GM19351 (cell line): ENCODE data around the gene SLC30A7.
"Not testable (repeated sequence)": the region's sequence is repeated elsewhere in the genome, so short reads cannot be mapped to it uniquely, and the experiment has no call there.

ENCODE experiments used
- ATAC-seq: cut with Tn5 transposase; IDR thresholded peaks from one replicate; pipeline ENCODE4 v1.9.1; 2021; ENCODE audit warnings: mild to moderate bottlenecking, moderate library complexity; ENCODE audit not compliant: unreplicated experiment

The SLC30A7 gene, protein sequence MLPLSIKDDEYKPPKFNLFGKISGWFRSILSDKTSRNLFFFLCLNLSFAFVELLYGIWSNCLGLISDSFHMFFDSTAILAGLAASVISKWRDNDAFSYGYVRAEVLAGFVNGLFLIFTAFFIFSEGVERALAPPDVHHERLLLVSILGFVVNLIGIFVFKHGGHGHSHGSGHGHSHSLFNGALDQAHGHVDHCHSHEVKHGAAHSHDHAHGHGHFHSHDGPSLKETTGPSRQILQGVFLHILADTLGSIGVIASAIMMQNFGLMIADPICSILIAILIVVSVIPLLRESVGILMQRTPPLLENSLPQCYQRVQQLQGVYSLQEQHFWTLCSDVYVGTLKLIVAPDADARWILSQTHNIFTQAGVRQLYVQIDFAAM

DNA sequence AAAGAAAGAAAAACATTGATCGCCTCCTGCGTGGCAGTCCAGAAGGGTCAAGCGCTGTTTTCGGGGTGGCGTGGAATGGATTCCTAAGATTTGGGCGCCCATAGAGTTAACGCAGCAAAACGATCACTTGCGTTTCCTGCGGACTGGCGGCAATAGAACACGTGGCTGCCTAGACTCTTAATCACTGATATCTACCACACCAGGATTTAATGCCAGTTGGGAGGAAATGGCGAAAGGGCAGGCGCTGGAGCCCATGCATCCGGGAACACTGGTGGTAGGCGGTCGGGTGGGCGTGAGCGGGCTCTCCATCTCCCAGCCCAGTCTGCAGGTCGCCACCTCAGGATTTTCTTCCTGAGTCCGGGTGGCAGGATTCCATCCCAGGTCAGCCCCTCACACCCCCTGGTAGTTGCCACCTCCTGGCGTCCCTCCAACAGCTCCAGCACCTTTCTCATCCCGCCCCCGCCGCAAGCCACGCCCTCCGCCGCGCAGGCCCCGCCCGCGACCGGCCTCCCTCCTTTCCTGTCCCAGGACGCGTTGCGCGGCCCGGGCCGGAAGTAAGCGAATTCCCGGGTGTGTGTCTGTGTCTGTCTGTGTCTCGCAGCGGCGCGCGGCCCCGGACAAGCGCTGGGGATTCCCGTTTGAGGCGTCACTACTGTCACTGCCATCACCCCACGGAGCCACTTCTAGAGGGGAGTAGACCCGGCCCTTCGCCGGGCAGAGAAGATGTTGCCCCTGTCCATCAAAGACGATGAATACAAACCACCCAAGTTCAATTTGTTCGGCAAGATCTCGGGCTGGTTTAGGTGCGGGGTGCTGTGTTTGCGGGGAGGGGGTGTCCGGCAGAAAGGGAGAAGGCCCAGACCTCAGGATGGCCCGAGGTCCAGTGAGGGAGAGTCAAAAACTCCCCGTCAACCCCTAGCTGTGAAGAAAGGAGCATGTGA lies at the start of gene SLC30A7:
SLC30A7 (plus strand) TSS at position 551 of the 941 bp plus-strand sequence; CDS start at position 724, 173 bp downstream.
- peak; percentile 70 for ATAC-seq

DNA sequence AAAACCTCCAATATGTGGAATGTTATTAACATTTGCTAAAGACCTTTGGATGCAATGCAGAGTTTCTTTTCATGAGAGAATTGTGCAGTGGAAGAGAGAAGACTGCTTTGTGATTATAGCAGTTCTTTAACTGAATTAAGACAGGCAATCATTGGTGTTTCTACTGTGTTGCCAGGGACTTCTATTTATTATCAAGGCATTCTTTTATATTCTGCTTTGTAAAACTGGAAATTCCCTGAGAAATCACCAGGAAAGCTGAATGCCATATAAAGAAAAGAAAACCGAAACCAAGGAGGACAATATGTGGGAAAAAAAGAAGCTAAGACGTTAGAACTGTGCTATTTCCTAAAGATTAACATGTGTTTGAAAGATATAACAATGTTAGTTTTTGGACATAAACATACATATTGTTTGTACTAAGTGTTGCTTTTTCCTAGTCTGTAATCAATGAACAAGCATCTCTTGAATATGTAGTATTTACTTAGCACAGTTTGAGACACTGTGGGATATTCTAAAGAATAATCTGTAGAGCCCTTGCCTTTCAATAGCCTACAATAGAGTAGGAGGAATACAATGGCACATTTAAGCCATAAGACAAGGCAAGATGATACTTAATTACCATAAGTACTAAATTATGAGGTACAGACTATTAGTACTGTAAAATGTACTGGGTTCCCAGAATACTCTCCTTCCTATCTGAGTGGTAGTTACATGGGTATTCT lies 48.4 kb upstream of the SLC30A7 start:
- no peak for ATAC-seq

DNA sequence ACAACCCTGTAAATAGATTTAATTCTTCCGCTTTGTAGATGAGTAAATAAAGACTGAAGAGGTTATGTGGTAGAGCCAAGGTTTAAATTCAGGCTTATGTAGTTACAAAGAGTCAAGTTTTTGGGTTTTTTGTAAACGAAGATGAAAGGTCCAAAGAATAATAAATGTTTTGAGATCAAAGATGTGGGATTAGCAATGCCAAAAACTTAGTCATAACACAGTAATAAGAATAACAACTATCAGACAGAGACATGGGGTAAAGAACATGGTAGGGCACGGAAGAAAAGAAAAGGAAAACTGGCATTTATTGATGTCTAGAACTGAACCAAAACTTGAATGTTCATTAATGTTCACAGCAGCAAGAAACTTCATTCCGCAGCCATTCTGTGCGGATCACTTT lies 44.2 kb upstream of the SLC30A7 start:
- ATAC-seq: no peak

DNA sequence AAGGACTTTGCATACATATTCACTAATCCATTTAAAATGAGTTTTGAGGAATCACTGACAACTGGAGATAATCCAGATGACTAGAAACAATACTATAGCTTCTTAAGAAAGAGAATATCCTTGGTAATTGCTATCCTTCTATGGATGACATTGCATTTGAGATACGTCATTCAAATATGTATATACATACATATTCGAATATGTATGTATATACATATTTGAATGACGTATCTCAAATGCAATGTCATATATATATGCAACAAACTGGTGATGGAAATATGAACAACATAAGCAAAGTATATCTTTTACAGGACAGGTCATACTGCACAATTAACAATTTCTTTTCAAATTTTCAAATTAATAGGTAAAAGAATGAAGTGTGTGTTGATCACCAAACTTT lies 42.9 kb upstream of the SLC30A7 start:
- no peak for ATAC-seq

DNA sequence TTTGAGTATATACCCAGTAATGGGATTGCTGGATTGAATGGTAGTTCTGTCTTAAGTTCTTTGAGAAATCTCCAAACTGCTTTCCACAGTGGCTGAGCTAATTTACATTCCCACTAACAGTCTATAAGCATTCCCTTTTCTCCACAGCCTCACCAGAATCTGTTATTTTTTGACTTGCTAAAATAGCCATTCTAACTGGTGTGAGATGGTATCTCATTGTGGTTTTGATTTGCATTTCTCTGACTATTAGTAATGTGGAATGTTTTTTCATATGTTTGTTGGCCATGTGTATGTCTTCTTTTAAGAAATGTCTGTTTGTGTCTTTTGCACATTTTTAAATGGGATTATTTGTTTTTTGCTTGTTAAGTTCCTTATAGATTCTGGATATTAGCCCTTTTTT lies 40.8 kb upstream of the SLC30A7 start:
- not testable (repeated sequence) for ATAC-seq

DNA sequence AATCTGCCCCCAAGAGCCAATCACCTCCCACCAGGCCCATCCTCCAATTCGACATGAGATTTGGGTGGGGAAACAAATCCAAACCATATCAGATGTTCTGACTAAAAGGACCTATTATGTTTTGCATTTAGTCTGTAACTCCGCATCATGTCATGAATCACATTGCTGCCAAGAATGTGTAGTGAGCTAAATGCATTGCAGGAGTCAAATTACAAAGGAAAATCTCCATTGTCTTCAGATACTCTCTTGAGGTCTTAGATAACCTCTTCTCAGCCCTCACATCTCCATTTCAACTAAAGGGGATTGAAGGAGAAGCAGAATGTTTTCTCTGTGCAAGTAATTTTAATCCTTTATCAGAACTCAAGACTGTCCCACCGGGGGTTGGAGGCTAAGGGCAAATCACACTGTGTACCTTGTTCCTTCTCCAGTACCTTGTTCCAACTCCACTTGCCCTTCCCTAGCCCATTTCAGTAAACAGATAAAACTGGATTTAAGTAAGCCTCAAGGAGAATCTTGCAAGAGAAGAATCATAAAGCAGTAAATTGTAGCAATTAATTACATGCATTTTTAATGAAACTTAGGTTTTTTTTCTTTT lies 35.4 kb upstream of the SLC30A7 start:
- ATAC-seq: no peak

DNA sequence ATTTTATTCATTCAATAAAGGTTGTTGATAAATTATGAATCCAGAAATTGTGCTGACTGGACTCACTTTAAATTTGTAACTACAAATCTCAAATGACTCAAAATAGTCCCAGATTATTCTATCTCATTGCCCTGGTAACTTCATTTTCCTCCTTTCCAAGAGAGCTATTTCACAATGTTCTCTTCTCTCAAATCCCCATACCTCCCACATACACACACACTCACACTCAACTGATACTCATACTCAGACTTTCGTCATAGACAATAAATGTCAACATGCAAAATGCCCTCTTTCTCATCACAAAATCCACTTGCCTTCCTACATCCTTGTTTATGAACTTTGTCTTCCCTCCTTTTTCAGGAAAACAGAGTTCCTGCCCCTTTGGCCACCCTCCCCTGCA lies 34.5 kb upstream of the SLC30A7 start:
- ATAC-seq: no peak

DNA sequence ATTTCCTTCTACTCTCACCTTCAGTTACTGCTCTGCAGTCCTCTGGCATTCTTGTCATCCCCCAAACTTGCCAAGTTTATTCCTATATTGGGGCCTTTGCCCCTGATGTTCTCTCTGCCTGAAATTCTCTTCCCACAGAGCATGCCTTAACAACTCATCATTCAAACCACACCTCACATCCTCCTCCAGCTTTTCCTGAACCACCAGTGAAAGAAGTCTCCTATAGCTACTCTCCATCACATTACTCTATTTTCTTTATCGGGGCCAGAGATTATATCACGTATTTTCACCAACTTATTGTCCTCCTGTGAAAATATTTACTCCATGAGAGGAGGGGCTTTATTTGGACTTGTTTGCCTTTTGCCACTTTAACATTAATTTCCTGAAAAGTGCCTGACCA lies 33.3 kb upstream of the SLC30A7 start:
- no peak for ATAC-seq

DNA sequence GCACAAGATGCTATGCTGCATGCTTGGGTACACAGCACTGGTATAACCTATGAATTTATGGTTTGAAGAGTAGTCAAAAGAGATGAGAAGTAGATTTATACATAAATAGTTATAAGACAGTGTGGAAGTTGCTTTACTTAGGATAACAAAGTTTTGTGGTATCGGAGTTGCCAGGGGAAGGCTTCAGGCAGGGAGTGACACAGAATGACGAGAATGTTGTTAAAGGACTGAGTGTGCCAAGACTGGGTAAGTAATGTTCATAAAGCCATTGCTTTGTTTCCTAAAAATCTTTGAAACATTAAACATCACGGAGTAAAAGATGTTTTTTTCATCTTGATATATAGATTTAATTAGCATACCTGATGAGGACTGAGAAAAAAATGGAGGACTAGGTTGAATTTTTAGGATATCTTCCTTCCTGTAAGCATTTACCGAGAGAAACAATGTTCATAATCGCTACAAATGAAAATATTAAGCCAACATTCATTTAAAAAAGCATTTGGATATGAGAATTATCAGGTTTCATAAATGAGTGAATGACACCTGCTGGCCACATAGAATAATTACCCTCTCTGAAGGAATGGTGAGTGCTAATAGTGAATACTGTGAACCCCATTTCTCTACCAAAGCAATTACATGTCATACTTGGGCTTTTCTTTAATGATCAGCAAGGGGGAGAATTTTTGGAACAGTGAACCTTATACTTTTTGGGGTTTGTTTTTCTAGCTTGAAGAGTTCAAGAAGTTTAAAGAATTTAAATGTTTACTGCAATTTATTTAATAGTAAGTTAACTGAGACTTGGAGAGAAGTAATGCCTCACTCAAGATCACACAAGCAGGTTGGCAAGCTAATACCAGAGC lies 29.6 kb upstream of the SLC30A7 start:
- ATAC-seq: peak; percentile 74

DNA sequence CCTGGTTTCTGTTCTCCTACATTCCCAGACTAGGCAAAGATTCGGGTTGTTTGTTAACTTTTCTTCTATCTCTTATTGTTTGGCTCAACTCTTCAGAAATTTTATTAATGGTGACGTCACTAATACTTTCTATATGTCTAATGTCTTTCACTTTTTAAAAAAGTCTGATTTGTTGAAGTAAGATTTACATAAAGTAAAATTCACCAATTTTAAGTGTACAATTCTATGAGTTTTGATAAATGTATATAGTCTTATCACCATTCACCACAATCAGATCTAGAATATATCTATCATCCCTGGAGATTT lies 29.0 kb upstream of the SLC30A7 start:
- no peak for ATAC-seq

DNA sequence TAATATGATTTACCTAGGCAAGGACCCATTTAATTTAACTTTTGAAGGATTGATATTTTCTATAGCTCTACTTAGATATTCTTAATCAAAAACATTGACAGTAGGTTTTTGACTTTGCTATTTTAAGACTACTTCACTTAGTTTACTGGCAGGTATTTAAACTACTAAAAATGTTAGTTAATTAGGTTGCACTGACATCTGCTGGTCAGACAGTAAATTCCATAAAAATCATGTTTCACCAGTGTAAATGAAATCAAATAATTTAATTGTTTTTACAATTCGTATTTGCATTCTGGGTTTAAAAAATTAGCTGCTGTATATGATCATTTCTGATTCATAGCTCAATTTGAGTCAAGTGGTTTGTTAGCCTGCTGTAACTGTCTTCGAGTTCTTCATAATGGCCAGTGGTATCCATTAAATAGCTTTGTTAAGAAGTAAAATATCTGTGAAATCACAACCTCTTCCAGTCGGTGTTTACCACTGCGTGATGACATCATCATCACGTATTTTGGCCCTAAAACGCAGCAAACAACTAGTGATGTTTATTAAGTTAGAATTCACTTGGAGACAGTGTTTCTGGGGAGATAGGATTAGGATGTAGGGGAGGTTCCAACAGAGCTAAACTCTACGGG lies 27.4 kb upstream of the SLC30A7 start:
- ATAC-seq: no peak

DNA sequence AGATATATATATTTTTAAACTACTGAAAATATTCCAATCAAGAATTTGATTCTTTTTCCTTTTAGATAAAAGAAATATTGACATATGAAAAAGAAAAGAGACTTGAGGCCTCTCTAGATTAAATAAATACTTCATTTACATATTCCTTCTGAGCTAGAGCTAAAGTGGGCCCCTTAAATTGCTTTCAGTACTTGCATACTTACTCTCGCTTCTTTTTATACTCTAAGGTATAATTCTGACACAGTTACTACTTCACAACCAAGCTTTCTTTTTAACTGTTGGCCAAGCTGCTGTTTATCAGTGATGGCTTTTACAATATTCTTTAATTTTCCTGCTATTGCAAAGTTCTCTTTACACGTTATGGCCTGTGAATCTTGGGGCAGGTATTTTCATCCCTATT lies 25.9 kb upstream of the SLC30A7 start:
- ATAC-seq: peak; percentile 55

DNA sequence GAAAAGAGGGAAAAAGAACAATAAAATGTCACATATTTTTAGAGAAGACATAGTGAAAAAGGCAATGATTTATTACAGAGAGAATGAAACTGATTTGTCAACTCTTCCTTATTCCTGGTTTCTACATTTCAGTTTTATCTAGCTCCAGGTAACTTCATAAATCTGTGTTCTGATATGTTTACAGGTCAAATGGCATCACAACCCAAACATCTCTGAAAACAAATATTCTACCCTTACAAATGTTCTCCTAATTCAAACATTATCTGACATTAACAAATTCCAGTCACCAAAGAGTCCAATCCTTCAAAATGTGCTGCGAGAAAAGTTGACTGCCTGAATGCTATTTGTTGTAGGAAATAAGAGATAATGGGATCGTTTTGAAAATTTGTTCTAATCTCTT lies 21.5 kb upstream of the SLC30A7 start:
- no peak for ATAC-seq

DNA sequence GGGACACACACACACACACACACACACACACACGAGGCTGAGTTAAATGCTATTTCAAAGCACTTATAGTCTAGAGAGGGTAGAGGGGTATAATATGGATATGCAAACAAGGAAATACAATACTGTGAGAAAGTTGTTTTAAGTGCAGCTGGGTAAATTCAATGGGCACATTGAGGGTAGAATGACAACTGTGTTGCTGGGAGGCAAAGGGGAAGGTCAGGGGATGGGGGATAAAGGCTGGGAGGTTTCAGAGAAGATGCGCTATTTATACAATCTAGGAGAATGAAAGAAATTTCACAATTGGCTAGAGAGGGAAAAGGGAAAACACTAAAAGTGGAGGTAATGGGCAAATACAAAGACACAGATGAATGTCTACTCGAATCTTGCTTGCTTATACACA lies 20.7 kb upstream of the SLC30A7 start:
- no peak for ATAC-seq

DNA sequence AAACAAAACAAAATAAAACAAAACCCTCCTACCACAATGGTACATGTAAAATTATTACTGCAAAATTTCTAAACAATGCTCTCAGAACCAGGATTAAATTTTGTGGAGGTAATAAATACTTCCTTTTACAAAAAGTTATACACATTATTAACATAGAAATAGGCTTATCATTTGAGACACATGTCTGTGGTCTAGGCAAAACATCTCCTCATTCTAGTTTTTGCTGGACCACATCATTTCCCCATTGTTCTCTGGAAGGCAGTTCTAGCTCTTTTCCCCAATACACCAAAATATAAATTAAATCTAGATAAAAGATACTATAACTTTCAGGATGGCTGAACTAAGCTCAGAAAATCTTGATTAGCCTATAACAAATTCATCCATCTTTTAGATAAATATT lies 19.6 kb upstream of the SLC30A7 start:
- ATAC-seq: no peak

DNA sequence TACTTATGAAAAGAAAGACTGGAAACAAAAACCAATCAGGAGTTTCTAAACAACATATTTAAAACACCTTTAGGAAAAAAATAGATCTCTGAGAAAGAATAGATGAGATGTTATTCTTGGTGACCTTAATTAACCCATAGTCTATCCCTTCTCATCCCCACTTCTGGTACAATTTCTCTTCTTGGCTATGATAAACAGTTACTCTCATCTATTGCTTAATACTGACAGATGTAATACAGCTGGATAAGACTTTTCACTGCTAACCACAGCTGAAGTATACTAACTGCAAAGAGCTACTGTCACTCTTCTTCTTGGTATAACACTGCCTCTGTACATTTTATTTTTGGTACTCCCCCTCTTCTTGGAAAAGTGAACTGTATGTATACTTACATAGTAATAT lies 16.5 kb upstream of the SLC30A7 start:
- ATAC-seq: no peak

DNA sequence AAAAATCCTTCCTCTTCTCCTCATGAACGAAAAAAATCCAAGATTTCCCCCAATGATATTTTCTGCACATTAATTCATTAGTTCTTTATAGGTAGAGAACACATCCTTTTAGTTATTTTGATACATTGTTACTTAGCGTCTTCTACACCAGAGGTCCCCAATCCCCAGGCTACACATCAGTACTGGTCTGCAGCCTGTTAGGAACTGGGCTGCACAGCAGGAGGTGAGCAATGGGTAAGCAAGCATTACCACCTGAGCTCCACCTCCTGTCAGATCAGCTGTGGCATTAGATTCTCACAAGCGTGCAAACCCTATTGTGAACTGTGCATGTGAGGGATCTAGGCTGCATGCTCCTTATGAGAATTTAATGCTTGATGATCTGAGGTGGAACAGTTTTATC lies 14.2 kb upstream of the SLC30A7 start:
- ATAC-seq: no peak

DNA sequence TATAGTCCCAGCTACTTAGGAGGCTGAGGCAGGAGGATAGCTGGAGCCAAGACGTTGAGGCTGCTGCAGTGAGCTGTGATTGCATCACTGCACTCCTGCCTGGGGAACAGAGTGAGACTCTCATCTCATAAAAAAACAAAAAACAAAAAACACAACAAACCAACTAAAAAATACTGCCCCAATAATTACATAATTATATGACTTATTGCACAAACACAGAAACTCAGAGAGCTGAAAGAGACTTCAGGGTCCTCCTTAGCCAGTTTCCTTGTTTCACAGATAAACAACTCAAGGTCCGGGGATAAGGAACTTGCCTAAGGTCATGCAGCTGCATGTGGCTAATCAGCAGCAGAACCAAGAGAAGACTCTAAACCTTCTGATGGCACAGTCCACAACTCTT lies 13.2 kb upstream of the SLC30A7 start:
- ATAC-seq: no peak

DNA sequence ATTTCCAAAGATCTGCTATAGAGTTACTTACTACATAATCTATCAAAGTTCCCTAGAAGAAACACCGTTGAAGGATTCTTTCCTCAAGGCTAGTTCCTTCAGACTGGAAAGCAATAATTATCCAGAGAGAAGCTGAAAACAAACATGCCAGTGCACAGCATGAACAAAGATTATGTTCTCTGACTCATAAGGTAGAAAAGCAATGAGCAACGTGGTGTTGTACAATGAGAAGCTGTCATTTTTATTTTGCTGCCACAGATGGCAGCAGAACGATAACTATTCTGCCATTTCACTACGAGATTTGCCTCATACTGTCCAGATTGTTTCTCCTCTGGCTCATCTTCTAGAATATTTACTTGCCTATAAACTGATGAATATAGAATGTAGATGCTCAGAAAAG lies 11.9 kb upstream of the SLC30A7 start:
- ATAC-seq: no peak

DNA sequence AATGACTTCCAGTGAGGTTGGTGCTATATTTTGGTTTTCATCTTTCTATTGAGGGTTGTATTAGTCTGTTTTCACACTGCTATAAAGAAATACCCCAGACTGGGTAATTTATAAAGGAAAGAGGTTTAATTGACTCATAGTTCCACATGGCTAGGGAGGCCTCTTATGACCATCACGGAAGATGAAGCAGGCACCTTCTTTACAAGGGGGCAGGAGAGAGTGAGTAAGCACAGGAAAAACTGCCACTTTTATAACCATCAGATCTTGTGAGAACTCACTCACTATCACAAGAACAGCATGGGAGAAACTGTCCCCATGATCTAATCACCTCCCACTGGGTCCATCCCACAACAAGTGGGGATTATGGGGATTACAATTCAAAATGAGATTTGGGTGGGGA lies 6.9 kb upstream of the SLC30A7 start:
- not testable (repeated sequence) for ATAC-seq
